WI38 (cell line): ENCODE data around the gene KRT74.

ENCODE experiments used
- H3K4me3 ChIP-seq: 2 replicates; pipeline ENCODE4 v1.5.1; 2011; ENCODE audit warnings: low read depth, mild to moderate bottlenecking, control low read depth, low read length
- CTCF ChIP-seq: IDR thresholded peaks from 2 replicates; pipeline ENCODE4 v1.5.1; 2012; ENCODE audit warnings: low read depth, mild to moderate bottlenecking, control low read depth, low read length

The KRT74 gene

DNA sequence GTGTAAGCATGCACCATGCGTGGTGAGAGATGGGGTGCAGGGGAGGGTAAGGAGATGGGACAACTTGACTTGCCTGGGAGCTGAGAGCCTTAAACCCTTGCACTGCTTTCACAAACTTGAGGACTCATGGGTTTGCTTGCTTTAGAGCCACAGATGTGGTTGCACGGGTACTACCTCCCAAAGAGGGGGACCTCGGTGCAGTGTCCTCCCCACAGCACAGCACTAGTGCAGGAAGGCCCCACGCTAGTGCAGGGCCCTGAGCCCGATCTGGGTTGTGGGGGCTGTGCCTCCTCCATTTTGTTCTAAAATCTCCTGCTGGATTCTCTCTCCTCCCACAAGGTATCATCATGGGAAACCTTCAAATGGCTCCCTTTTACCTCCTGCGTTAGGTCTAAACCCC is 16.4 kb upstream of the KRT74 start:
- no peak for TF ChIP-seq CTCF
- H3K4me3 ChIP-seq, result no peak overlapping the region

GRCh38 chr12:52587563-52587962 is 13.9 kb upstream of the KRT74 start:
- no peak overlapping the region for H3K4me3 ChIP-seq
- TF ChIP-seq CTCF, result no peak

DNA sequence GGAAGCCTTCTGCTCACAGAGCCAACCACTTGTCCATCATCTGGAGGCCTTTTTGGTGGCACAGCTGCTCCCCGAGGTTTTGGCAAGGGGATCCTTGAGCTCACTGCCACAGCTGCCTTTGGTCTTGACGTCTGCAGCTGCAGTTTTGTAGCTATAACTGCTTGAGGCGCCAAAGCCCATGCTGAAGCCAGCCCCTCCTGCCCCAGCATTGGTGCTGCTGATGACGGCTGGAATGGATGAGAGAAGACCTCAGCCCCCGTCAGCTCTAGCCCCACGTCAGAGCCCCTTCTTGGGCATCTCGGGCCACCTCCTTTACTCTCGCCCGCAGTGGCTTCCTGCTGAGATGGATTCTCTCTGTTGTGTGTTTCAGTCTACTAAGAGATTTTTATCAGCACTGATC is 12.3 kb upstream of the KRT74 start:
- no peak overlapping the region for H3K4me3 ChIP-seq
- no peak for TF ChIP-seq CTCF

- no peak for TF ChIP-seq CTCF
- H3K4me3 ChIP-seq, result no peak overlapping the region
Measured at GRCh38 chr12:52585066-52585465, 11.4 kb upstream of the KRT74 start.

- TF ChIP-seq CTCF, result no peak
Measured at GRCh38 chr12:52584156-52584682, 10.6 kb upstream of the KRT74 start.

DNA sequence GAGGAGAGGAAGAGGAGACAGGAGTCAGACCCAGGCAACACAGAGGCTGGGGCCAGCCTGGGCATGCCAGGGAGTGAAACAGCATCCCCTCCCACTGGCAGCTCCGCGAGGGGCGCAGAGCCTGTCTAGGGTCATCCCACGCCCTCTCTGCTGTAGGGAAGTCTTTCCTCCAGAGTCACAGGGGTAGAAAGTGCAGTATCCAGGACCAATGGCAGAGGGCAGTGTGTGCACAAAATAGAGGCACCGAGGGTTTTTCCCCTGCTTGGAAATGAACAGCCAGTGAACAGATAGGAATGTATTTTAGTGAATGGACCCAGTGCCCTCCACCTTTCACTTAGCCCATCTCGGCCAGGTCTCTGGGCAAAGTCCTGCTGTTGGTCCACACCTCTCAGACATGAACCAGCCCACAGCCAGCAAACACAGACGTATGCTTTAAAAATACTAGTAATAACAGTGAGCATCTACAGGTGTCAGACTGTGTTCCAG is 9.4 kb upstream of the KRT74 start:
- peak; percentile 76 for TF ChIP-seq CTCF
- no peak overlapping the region for H3K4me3 ChIP-seq

More at GRCh38 chr12:52584156-52584682, 10.6 kb upstream of the KRT74 start:
- no peak overlapping the region for H3K4me3 ChIP-seq

DNA sequence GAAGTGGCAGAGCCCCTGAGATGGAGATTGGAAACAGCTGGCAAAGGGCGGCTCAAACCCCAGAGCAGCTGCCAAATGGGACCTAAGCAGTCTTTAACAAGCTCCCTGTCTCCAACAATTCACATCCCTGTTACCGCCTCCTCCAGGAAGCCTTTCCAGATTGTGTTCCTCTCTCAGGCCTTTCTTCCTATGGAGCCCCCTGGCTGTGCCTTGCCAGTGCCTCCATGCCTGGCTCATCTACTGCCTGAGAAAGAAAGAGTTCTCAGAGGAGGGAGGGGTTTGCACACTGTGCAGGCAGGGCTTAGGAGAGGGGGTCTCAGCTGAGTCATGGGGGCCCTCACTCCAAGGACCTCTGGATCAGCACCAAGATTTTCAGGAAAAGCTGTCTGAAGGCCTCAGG is 8.8 kb upstream of the KRT74 start:
- no peak overlapping the region for H3K4me3 ChIP-seq
- TF ChIP-seq CTCF, result no peak
